ENCODE measurements around the gene CDT1.

The CDT1 gene

DNA sequence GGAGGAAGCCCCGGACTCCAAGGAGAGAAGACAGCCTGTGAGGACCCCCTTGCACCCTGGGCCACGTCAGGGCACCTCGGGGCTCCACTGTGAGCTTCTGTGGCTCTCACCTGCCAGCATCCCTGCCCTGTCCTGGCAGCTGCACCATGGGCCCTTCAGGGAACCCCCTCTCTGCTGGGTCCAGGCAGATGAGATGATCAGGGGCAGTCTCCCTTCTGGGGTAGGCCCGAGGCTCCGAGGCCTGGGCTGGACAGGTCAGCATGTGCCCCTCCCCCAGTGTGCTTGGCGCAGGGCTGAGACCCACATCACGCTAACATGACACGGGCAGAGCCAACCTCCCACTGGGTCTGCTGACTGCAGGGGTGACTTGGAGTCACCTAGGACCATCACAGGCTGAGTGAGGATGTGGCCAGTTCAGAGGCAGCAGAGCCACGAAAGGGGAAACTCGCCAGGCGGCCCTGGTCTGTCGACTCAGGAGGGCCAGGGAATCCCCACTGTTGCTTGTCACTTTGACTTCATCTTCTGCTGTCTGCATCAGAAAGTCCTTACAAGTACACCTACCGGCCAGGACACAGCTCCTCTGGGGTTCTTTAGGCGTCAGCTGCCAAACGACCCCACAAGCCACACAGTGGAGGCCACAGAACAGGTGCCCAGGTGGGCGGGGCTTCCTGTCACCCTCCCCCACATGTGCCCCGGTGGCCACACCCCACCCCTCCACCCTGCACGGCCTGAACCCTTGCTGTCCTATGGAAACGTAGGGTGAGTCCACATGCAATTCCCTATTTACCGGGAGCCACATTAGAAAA lies 50.9 kb downstream of the CDT1 start:
- Histone ChIP-seq H3K4me3 (ENCODE audit: low read depth, low read length) (no peak overlapping the region), H3K79me2 (peaks cover 11% of the 10 kb centered on the region), H3K27me3 (ENCODE audit: control insufficient read depth, insufficient read depth, low read length) (no peaks in the 10 kb centered on the region), H3K4me1 (peaks cover 8% of the 10 kb centered on the region), H3K9ac (no peak overlapping the region), H2AFZ (no peak overlapping the region), H3K9me3 (ENCODE audit: control insufficient read depth, low read length) (no peaks in the 10 kb centered on the region), H3K4me2 (ENCODE audit: low read length) (no peak overlapping the region), H3K27ac (no peak overlapping the region), H3K36me3 (ENCODE audit: control insufficient read depth, insufficient read depth, low read length) (no peaks in the 10 kb centered on the region)
- TF ChIP-seq, protein P1, sequence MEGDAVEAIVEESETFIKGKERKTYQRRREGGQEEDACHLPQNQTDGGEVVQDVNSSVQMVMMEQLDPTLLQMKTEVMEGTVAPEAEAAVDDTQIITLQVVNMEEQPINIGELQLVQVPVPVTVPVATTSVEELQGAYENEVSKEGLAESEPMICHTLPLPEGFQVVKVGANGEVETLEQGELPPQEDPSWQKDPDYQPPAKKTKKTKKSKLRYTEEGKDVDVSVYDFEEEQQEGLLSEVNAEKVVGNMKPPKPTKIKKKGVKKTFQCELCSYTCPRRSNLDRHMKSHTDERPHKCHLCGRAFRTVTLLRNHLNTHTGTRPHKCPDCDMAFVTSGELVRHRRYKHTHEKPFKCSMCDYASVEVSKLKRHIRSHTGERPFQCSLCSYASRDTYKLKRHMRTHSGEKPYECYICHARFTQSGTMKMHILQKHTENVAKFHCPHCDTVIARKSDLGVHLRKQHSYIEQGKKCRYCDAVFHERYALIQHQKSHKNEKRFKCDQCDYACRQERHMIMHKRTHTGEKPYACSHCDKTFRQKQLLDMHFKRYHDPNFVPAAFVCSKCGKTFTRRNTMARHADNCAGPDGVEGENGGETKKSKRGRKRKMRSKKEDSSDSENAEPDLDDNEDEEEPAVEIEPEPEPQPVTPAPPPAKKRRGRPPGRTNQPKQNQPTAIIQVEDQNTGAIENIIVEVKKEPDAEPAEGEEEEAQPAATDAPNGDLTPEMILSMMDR (IDR thresholded peaks at IDR 0.05) = no peak

DNA sequence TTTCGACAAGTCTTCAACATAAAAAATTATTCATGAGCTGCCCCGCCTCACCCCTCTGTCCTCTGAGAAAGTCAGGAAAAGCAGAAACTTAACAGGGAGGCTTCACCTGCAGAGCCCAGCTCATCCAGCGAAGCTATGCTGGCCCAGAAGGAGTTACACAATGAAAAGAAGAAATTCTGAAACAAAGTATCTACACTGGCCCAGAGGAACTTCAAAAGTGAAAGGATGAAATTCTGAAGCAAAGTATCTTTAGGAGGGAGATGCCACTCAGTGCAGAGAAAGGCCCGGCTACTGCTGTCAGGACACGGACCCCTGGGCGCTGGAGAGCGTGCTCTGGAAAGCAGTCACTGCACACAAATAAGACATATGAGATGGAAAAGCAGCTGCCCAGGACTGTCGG lies 51.6 kb downstream of the CDT1 start:
- peaks cover 8% of the 10 kb centered on the region for H3K4me1 ChIP-seq
- peaks cover 11% of the 10 kb centered on the region for H3K79me2 ChIP-seq
- H3K27ac ChIP-seq = no peak overlapping the region
- H3K4me2 ChIP-seq (ENCODE audit: low read length) = no peak overlapping the region
- TF ChIP-seq, protein P1 (IDR thresholded peaks at IDR 0.05) = no peak
- H2AFZ ChIP-seq = no peak overlapping the region
- no peaks in the 10 kb centered on the region for H3K27me3 ChIP-seq (ENCODE audit: control insufficient read depth, insufficient read depth, low read length)
- H3K9ac ChIP-seq = no peak overlapping the region
- H3K9me3 ChIP-seq (ENCODE audit: control insufficient read depth, low read length) = no peaks in the 10 kb centered on the region
- no peak overlapping the region for H3K4me3 ChIP-seq (ENCODE audit: low read depth, low read length)
- H3K36me3 ChIP-seq (ENCODE audit: control insufficient read depth, insufficient read depth, low read length) = no peaks in the 10 kb centered on the region

DNA sequence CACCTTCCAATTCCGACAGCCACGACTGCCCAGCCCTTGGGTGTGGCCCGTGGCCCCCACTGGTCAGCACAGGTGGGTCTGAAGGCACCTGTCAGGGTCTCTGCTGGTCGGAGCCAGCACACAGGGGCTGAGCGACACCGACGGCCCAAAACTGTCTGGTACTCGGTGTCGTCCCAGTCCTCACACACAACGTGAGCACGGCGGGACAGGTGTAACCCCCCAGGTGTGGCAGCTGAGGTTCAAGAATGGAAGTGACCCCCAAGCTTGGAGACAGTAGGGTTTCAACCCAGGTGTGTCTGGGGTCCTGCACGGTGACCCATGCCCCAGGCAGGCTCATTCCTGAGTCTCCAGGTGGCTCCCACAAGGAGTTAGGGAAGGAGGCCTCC lies 52.1 kb downstream of the CDT1 start:
- Histone ChIP-seq H3K27ac (no peak overlapping the region), H3K9ac (no peak overlapping the region)

GRCh38 chr16:88856122-88856827 lies 52.7 kb downstream of the CDT1 start:
- TF ChIP-seq, protein P1 (IDR thresholded peaks at IDR 0.05) = no peak
- Histone ChIP-seq H3K9ac (no peak overlapping the region), H3K79me2 (peaks cover 11% of the 10 kb centered on the region), H3K4me2 (ENCODE audit: low read length) (peak overlapping the region; percentile 79), H3K36me3 (ENCODE audit: control insufficient read depth, insufficient read depth, low read length) (no peaks in the 10 kb centered on the region), H3K4me3 (ENCODE audit: low read depth, low read length) (peak overlapping the region; percentile 82), H3K27me3 (ENCODE audit: control insufficient read depth, insufficient read depth, low read length) (no peaks in the 10 kb centered on the region), H3K9me3 (ENCODE audit: control insufficient read depth, low read length) (no peaks in the 10 kb centered on the region), H3K27ac (no peak overlapping the region), H3K4me1 (peaks cover 8% of the 10 kb centered on the region), H2AFZ (peak overlapping the region; percentile 98)

More for the DNA sequence above, 52.1 kb downstream of the CDT1 start:
- Histone ChIP-seq H3K36me3 (ENCODE audit: control insufficient read depth, insufficient read depth, low read length) (no peaks in the 10 kb centered on the region), H3K4me1 (peaks cover 8% of the 10 kb centered on the region), H3K4me2 (ENCODE audit: low read length) (peak overlapping the region; percentile 79), H2AFZ (peak overlapping the region; percentile 68), H3K27me3 (ENCODE audit: control insufficient read depth, insufficient read depth, low read length) (no peaks in the 10 kb centered on the region), H3K79me2 (peaks cover 11% of the 10 kb centered on the region), H3K9me3 (ENCODE audit: control insufficient read depth, low read length) (no peaks in the 10 kb centered on the region), H3K4me3 (ENCODE audit: low read depth, low read length) (peak overlapping the region; percentile 56)
- TF ChIP-seq, protein P1 (IDR thresholded peaks at IDR 0.05) = no peak
